NCI-H2196 treated with DMSO at 0.1 percent for 48 hours (cell line): Measurements from ENCODE around the gene UBE2V1.
"Not testable (repeated sequence)": the region's sequence is repeated elsewhere in the genome, so short reads cannot be mapped to it uniquely, and the experiment has no call there.

Source experiments
- DNase-seq: peaks from one replicate; lab custom pipeline; 2025; ENCODE audit not compliant: unreplicated experiment; lab: John Stamatoyannopoulos, UW

The UBE2V1 gene

GRCh38 chr20:50112512-50113419, at the start of gene UBE2V1:
Gene UBE2V1 (minus strand): TSS chr20:50113150. CDS start chr20:50113128, 22 bp downstream.
- DNase-seq: peak; percentile 53

GRCh38 chr20:50161494-50161893, 48.5 kb upstream of the UBE2V1 start:
- not testable (repeated sequence) for DNase-seq

GRCh38 chr20:50153500-50154377, 40.8 kb upstream of the UBE2V1 start, which contains the start of gene PEDS1:
Gene PEDS1 (minus strand): TSS chr20:50153723. CDS start chr20:50153637, 86 bp downstream.
- peak; percentile 82 for DNase-seq

DNA sequence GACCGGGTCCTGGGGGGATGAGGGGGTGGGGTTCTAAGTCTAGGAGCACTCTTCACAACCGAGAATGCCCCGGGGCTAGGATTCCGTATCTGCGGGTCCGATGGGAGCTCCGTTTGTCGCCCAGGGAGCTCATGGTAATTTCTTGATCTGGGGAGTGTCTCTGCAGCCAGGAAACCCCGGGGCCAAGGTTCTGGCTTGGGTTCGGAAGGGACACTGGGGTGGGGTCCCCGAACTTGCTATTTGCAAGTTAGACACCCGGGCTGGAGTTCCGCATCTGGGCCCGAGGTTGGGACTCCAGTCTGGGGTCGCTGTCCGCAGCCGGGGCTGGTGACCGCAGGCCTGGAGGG, 40.2 kb upstream of the UBE2V1 start:
- DNase-seq: no peak

DNA sequence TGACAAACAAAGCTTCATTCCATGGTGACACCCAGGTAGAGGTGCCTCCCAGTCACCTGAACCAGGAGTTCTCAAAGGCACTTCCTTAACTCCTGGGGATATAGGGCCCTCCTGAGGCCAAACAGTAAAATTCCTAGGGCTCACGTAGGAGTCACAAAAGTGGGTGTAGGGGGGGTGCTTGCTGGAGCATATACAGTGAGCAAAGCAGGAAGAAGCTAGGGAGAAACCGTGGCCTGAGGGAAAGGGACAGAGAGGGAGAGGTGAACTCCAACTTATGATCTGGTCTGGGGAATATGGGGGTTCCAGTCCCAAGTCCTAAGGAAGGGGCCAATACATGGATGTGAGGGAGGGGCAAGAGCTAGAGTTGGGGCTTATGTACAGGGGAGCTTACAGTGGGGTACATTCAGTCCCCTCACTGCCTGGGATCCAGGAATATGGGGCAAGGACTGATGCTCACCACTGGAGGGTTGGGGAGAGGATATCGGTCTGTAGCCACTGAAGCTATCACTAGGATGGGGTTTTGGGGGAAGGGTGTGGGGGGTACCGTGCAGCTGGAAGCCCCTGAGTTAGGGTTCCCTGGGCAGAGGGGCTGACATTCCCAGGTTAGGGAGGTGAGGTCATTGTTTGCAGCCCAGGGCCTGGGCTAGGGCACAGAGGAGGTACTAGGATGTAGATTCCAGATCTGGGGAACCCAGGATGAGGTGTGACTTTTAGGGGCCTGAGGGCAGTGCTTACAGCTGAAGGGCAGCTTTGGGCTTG, 39.6 kb upstream of the UBE2V1 start:
- no peak for DNase-seq

- DNase-seq: no peak
Observed at GRCh38 chr20:50151034-50151743, 38.2 kb upstream of the UBE2V1 start.

DNA sequence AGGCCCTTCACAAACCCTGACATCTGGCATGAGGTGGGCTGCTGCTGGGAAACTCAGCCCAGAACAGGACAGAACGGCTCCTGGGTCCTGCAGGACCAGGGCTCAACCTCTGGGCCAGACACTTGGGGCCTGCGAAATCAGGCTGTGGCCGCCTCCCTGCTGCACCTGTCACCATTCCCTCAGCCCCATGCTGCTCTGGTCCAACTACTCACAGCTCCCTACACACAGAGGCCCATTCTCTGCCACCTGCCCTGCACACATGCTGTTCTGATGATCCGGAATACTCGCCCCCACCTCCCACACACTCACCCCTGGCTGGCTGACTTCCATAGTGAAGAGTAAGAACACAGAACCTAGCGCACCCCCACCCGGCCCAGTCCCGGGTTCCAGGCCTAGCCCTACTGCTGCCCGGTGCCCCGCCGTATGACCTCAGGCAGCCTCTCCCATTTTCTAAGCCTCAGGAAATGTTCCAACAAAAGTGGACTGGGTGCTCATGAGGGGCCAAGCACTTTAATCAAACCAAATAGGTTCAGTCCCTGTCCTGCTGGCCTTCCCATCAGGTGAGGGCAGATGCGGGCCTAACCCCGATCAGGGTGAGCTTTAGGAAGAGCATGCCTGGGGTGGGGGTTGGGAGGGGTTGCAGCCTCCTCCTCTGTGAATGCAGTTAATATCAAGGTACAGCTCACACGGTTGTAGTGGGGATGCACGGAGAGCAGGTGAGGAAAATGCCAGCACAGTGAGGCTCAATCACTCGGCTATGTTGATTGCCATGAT, 36.7 kb upstream of the UBE2V1 start:
- no peak for DNase-seq

GRCh38 chr20:50146732-50147662, 34.0 kb upstream of the UBE2V1 start:
- no peak for DNase-seq

- DNase-seq: no peak
Observed at GRCh38 chr20:50146214-50146613, 33.3 kb upstream of the UBE2V1 start.

DNA sequence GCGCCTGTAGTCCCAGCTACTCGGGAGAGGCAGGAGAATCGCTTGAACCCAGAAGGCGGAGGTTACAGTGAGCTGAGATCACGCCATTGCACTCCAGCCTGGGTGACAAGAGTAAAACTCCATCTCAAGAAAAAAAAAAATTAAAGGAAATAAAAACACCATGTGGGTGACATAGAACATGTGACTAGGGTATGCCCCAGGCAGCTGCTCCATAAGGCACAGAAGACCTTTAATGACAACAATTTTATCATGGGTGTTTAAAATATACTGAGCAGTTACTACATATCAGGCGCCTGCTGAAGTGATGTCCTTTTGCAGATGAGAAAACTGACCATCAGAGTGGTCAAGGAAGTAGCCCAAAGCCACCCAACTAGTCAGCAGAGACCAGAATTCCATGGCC, 32.6 kb upstream of the UBE2V1 start:
- DNase-seq: no peak

DNA sequence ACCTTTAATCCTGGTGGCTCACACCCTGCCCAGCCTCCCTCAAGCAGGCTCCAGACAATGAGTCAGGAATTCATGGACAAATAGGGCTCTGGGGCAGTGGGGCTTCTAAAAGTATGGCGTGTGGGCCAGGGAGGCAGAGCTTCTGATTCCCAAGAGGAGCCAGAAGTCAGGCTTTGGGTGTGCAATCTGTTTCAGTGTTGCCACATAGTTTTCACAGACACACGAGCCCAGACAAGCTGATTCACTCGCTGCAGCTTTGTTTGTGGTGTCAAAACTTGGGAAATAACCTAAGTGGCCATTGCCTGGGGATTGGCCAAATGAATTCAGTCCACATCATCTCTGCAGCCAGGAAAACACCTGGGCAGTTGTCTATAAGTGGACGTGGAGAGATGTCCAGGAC, 31.4 kb upstream of the UBE2V1 start:
- no peak for DNase-seq

DNA sequence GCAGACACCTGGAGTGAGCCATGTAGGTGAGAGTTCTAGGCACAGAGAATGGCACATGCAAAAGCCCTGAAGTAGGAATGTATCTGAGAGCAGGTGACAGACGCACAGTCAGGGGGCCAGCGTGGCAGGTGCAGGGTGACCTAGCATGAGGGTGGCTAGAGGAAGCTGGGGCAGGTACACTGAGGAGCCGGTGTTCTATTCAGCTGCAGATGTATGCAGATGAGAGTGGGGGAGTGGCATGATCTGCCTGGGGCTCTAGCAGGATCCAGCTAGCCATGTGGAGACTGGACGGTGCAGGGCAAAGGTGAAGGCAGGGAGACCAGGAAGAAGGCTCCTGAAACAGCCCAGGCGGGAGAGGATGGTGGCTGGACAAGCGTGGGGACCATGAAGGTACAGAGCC, 29.9 kb upstream of the UBE2V1 start:
- peak; percentile 74 for DNase-seq

DNA sequence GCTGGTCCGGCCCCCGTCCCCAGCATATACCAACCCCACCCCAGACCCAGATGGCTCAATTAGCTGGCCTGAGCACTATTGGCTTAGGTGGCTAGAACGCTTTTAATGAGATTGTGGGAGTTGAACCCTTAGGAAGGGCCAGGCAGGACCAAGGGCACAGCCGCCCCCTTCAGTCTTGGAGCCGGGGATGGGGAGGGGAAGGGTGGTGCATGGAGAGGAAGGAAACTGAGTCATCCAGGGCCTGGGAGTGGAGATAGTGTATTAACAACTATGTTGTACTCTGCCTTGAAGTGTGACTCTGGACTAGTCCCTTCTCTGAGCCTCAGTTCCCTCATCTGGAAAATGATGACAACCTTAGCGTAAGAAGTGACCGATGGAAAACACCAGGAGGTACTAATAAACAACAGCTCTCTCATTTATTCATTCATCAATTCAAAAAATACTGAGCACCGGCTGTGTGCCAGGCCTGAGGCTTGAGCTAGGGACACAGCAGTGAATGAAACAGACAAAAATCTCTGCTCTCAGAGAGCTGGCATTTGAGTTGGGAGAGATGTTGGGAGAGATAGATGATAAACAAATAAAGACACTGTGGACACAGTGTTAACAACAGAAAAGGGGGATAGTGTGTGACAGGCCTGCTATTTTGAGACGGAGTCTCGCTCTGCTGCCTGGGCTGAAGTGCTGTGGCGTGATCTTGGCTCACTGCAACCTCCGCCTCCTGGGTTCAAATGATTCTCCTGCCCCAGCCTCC, 29.0 kb upstream of the UBE2V1 start:
- no peak for DNase-seq

- no peak for DNase-seq
Observed at GRCh38 chr20:50141018-50141675, 28.2 kb upstream of the UBE2V1 start.

- no peak for DNase-seq
Observed at GRCh38 chr20:50140339-50140859, 27.4 kb upstream of the UBE2V1 start.

DNA sequence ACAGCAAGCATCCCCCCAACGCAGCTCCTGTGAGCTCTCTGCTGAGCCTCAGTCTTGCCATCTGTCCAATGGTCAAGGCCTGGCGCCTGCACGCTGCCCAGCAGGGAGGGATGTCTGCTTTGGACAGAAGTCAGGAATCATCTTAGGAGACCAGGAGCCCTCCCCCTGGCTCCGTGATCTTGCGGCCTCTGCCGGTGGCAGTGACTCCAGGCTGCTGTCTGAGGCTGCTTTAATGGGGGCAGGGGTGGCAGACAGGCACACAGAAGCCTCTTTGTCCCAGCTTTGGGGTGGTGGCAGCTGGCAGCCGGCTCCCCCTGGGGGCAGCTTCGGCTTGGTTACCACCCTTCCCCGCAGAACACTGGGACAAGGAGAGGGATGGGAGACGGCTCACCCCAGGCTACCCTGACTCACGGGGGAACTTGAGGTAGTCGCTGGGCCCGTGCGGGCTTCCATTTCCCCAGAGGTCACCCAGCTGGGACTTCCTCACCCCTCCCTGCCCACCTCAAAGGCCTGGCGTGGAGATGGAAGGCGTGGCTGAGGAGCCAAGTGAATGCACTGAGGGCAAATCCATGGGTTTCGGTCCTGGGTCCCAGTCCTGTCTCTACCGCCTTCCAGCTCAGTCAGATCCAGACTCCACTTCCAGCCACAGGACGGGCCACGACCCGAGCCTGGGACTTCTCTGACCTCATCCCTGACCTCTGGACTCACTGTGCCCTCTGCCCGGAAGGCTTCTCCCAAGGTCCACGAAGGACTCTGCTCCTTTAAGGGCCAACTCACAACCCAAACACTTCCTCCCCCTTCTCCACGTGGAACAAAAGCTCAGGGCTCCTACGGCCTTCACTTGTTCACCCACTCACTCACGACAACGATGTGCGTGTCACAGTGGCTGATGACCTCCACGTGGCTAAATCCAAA, 25.8 kb upstream of the UBE2V1 start:
- no peak for DNase-seq
